Ammon's horn (tissue), 1 donor: ENCODE measurements around the gene RIPOR1.
"Not testable (repeated sequence)": the region's sequence is repeated elsewhere in the genome, so short reads cannot be mapped to it uniquely, and the experiment has no call there.

ENCODE experiments used
- DNase-seq: peaks from one replicate; pipeline ENCODE4 v3.0.0-alpha.2; 2016; ENCODE audit warnings: low spot score

The RIPOR1 gene

GRCh38 chr16:67517661-67518423, 10.8 kb upstream of the RIPOR1 start:
- no peak for DNase-seq

- no peak for DNase-seq
Observed at GRCh38 chr16:67518676-67519075, 10.0 kb upstream of the RIPOR1 start.

GRCh38 chr16:67519242-67519641, 9.4 kb upstream of the RIPOR1 start:
- no peak for DNase-seq

GRCh38 chr16:67521095-67521804, 7.4 kb upstream of the RIPOR1 start:
- DNase-seq: peak; percentile 96

GRCh38 chr16:67525176-67525860, 3.3 kb upstream of the RIPOR1 start:
- DNase-seq: no peak

- no peak for DNase-seq
Observed at GRCh38 chr16:67526149-67526791, 2.4 kb upstream of the RIPOR1 start.

GRCh38 chr16:67528870-67529581, 397 bp downstream of the RIPOR1 start:
- no peak for DNase-seq

GRCh38 chr16:67529582-67530012, 968 bp downstream of the RIPOR1 start:
- no peak for DNase-seq

- peak; percentile 65 for DNase-seq
Observed at GRCh38 chr16:67530013-67530939, 1.6 kb downstream of the RIPOR1 start.

- DNase-seq: peak; percentile 73
Observed at GRCh38 chr16:67531247-67531646, 2.6 kb downstream of the RIPOR1 start.

- no peak for DNase-seq
Observed at GRCh38 chr16:67533024-67533560, 4.5 kb downstream of the RIPOR1 start.

GRCh38 chr16:67533987-67534386, 5.4 kb downstream of the RIPOR1 start:
- not testable (repeated sequence) for DNase-seq

GRCh38 chr16:67534431-67534830, 5.8 kb downstream of the RIPOR1 start:
- no peak for DNase-seq

- DNase-seq: no peak
Observed at GRCh38 chr16:67535201-67535600, 6.6 kb downstream of the RIPOR1 start.

GRCh38 chr16:67537270-67537635, 8.6 kb downstream of the RIPOR1 start:
- no peak for DNase-seq

GRCh38 chr16:67537636-67538591, 9.3 kb downstream of the RIPOR1 start:
- no peak for DNase-seq

- no peak for DNase-seq
Observed at GRCh38 chr16:67538666-67539101, 10.1 kb downstream of the RIPOR1 start.

GRCh38 chr16:67539271-67539670, 10.6 kb downstream of the RIPOR1 start:
- no peak for DNase-seq
